ENCODE measurements around the gene ZNF419. TPM values are rescaled to one million over a fixed set of nuclear protein-coding genes. Genes with fewer than 3 reads are reported as not detected.
"Not testable (repeated sequence)": the region's sequence is repeated elsewhere in the genome, so short reads cannot be mapped to it uniquely, and the experiment has no call there.

ZNF419 gene
- total RNA-seq = 13.6 and 20.3 TPM in 2 replicates
- 4.6 and 8.9 TPM in 2 replicates for polyA plus RNA-seq
- polyA plus RNA-seq (2012) = 4.1 and 6.5 TPM in 2 replicates
- 1.8 and 3.8 TPM in 2 replicates for polyA minus RNA-seq (ENCODE audit: low replicate concordance)

DNA sequence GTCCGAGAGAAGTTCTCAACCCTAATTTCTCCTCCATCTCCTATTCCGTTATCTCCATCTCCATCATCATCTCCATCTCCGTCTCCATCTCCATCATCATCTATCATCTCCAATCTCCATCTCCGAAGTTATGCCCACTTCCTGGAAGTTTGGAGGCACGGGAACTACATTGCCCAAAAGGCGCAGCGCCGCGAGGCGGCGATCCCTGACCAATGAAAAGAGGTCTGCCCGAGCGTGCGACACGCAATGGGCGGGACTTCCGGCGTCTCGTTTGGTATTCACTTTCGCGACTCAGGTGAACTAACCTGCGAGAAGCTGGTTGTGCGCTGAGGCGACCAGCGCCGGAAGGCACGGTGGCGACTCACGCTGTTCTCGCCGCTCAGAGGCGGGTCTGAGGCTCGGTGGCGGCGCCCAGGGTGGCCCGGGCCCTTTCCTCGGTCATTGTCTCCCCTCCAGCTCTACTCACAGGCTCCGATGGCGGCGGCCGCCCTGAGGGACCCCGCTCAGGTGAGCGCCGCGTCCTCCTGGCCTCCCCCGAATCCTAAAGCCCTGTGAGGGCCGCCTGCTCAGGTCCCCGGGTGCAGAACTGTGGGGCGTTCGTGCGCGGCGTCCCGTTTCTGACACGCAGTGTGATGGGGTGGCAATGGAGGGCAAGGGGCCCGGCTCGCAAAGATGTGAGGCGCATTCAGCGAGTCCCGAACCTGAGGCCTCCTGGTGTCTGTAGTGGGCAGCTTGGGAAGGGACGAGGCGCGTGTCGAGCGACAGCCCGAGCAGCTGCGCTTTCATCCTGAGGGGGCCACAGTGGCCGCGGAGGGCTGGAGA is at the start of gene ZNF419:
Gene ZNF419, plus strand, starts transcription at position 274 of the 822 bp plus-strand sequence. Its CDS starts 201 bp downstream, at position 475.
- H3K36me3 ChIP-seq (ENCODE audit: control insufficient read depth, insufficient read depth, low read length); H3K27me3 ChIP-seq (ENCODE audit: control insufficient read depth, insufficient read depth, low read length); H4K20me1 ChIP-seq (ENCODE audit: control insufficient read depth, extremely low read depth, insufficient read depth, low read length); H3K9me3 ChIP-seq (ENCODE audit: control insufficient read depth, insufficient read depth, low read depth, low read length); H3K79me2 ChIP-seq (ENCODE audit: control insufficient read depth, insufficient read depth, low read length); H3K4me1 ChIP-seq (ENCODE audit: control insufficient read depth, extremely low read depth, insufficient read depth, low read length): not testable (repeated sequence)
- Histone ChIP-seq H3K27ac (ENCODE audit: insufficient read depth, low read length) (peak within 1 kb of the TSS; percentile 38), H2AFZ (ENCODE audit: low read length) (peak within 1 kb of the TSS; percentile 83), H3K9ac (ENCODE audit: insufficient read depth, low read length) (peak within 1 kb of the TSS; percentile 57), H3K4me2 (ENCODE audit: extremely low read depth, insufficient read depth, low read length) (peak within 1 kb of the TSS; percentile 58), H3K4me3 (replicated peaks in 1 of 4; ENCODE audit: control extremely low read depth in 1 of 4, insufficient read depth in 1 of 4, low read depth in 3 of 4, low read length in 4 of 4) (peak within 1 kb of the TSS; percentile 50 to 88 (median 75))
- peak; percentile 79 to 83 for DNase-seq (ENCODE audit: low read depth in 2 of 2)

DNA sequence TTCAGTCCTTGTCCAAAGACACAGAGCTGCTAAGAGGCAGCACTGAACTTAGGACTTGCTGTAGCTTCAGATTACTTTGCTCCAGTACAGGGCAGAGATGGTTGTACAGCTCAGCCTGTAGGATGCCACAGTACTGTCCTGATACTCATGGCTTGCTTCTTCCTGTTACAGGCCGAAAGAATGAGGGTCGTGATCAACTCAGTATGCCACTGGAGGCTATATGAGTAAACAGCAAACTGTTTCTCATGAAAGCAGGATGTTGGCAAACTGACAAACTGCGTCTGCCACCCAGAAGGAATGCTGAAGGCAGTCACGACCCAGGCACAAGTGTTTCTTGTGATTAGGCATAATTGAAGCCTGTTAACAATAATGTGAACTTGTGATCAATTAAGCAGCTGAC is 49.6 kb upstream of the ZNF419 start:
- H3K9ac ChIP-seq (ENCODE audit: insufficient read depth, low read length) = no peak overlapping the region
- no peak overlapping the region for H3K27ac ChIP-seq (ENCODE audit: insufficient read depth, low read length)
- no peaks in the 10 kb centered on the region for H3K9me3 ChIP-seq (ENCODE audit: control insufficient read depth, insufficient read depth, low read depth, low read length)
- no peak overlapping the region for H2AFZ ChIP-seq (ENCODE audit: low read length)
- H4K20me1 ChIP-seq (ENCODE audit: control insufficient read depth, extremely low read depth, insufficient read depth, low read length) = no peaks in the 10 kb centered on the region
- H3K27me3 ChIP-seq (ENCODE audit: control insufficient read depth, insufficient read depth, low read length) = no peaks in the 10 kb centered on the region
- no peaks in the 10 kb centered on the region for H3K36me3 ChIP-seq (ENCODE audit: control insufficient read depth, insufficient read depth, low read length)
- H3K4me3 ChIP-seq (replicated peaks in 1 of 4; ENCODE audit: control extremely low read depth in 1 of 4, insufficient read depth in 1 of 4, low read depth in 3 of 4, low read length in 4 of 4) = no peak overlapping the region
- peaks cover 33% of the 10 kb centered on the region for H3K79me2 ChIP-seq (ENCODE audit: control insufficient read depth, insufficient read depth, low read length)
- DNase-seq (ENCODE audit: low read depth in 2 of 2) = no peak
- H3K4me2 ChIP-seq (ENCODE audit: extremely low read depth, insufficient read depth, low read length) = no peak overlapping the region
- TF ChIP-seq EZH2 (IDR thresholded peaks at IDR 0.05; ENCODE audit: low read length, missing control alignments) (no peak), CTCF (conservative IDR thresholded peaks at IDR 0.05 in 1 of 2, IDR thresholded peaks at IDR 0.05 in 1 of 2; ENCODE audit: low read depth in 1 of 2, low read length in 2 of 2) (no peak)
- peaks cover 5% of the 10 kb centered on the region for H3K4me1 ChIP-seq (ENCODE audit: control insufficient read depth, extremely low read depth, insufficient read depth, low read length)

GRCh38 chr19:57438925-57439324 is 48.6 kb upstream of the ZNF419 start:
- Histone ChIP-seq H3K4me2 (ENCODE audit: extremely low read depth, insufficient read depth, low read length) (no peak overlapping the region), H4K20me1 (ENCODE audit: control insufficient read depth, extremely low read depth, insufficient read depth, low read length) (no peaks in the 10 kb centered on the region), H3K79me2 (ENCODE audit: control insufficient read depth, insufficient read depth, low read length) (peaks cover 33% of the 10 kb centered on the region), H3K36me3 (ENCODE audit: control insufficient read depth, insufficient read depth, low read length) (no peaks in the 10 kb centered on the region), H2AFZ (ENCODE audit: low read length) (no peak overlapping the region), H3K4me3 (replicated peaks in 1 of 4; ENCODE audit: control extremely low read depth in 1 of 4, insufficient read depth in 1 of 4, low read depth in 3 of 4, low read length in 4 of 4) (no peak overlapping the region), H3K27ac (ENCODE audit: insufficient read depth, low read length) (no peak overlapping the region), H3K27me3 (ENCODE audit: control insufficient read depth, insufficient read depth, low read length) (no peaks in the 10 kb centered on the region), H3K9ac (ENCODE audit: insufficient read depth, low read length) (no peak overlapping the region), H3K4me1 (ENCODE audit: control insufficient read depth, extremely low read depth, insufficient read depth, low read length) (peaks cover 5% of the 10 kb centered on the region), H3K9me3 (ENCODE audit: control insufficient read depth, insufficient read depth, low read depth, low read length) (no peaks in the 10 kb centered on the region)
- TF ChIP-seq EZH2 (IDR thresholded peaks at IDR 0.05; ENCODE audit: low read length, missing control alignments) = no peak
- no peak for TF ChIP-seq CTCF (conservative IDR thresholded peaks at IDR 0.05 in 1 of 2, IDR thresholded peaks at IDR 0.05 in 1 of 2; ENCODE audit: low read depth in 1 of 2, low read length in 2 of 2)
- DNase-seq (ENCODE audit: low read depth in 2 of 2) = no peak

All from fibroblast of lung (primary cell).